HG03439 (cell line): Measurements from ENCODE around the gene ATG2B.

Experiments
- ATAC-seq: cut with Tn5 transposase; IDR thresholded peaks from one replicate; pipeline ENCODE4 v1.9.1; 2021; ENCODE audit warnings: mild to moderate bottlenecking, moderate library complexity; ENCODE audit not compliant: unreplicated experiment

ATG2B gene, protein sequence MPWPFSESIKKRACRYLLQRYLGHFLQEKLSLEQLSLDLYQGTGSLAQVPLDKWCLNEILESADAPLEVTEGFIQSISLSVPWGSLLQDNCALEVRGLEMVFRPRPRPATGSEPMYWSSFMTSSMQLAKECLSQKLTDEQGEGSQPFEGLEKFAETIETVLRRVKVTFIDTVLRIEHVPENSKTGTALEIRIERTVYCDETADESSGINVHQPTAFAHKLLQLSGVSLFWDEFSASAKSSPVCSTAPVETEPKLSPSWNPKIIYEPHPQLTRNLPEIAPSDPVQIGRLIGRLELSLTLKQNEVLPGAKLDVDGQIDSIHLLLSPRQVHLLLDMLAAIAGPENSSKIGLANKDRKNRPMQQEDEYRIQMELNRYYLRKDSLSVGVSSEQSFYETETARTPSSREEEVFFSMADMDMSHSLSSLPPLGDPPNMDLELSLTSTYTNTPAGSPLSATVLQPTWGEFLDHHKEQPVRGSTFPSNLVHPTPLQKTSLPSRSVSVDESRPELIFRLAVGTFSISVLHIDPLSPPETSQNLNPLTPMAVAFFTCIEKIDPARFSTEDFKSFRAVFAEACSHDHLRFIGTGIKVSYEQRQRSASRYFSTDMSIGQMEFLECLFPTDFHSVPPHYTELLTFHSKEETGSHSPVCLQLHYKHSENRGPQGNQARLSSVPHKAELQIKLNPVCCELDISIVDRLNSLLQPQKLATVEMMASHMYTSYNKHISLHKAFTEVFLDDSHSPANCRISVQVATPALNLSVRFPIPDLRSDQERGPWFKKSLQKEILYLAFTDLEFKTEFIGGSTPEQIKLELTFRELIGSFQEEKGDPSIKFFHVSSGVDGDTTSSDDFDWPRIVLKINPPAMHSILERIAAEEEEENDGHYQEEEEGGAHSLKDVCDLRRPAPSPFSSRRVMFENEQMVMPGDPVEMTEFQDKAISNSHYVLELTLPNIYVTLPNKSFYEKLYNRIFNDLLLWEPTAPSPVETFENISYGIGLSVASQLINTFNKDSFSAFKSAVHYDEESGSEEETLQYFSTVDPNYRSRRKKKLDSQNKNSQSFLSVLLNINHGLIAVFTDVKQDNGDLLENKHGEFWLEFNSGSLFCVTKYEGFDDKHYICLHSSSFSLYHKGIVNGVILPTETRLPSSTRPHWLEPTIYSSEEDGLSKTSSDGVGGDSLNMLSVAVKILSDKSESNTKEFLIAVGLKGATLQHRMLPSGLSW (N-terminal part only)

DNA sequence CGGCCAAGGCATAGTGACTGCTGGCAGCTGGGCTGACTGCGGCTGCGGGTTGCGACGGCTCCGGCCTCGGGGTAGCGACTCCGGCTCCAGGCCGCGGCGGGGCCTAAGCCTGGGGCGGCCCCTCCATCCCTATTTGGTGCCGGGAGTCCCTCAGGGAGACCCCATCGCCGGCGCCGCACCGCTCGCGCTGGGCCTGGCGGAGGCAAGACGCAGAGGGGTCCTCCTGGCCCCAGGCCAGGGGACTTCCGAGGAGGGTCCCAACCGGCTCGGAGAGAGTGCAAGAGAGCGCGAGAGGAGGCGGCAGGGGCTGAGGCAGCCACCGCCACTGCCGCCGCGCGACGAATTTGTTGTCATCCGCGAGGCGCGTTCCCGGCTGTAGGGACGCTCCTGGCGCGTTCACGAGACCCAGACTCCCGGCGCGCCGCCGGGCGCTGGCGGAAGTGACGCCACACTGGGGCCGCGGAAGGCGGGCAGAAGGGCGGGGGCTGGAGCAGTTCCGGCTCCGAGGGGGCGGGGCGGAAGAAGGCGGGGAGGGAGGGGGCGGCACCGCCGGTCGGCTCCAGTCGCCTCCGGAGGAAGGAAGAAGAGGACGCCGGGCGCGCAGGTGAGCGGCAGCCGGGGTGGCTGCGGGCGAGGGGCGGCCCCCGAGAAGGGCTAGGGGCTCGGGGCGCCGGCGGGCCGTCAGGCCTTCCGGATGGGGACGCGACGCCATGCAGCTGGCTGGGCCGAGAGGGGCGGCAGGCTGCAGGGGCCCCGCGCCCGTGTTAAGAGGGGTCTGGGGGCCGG lies at the start of gene ATG2B, which contains the start of gene GSKIP:
Gene ATG2B, minus strand, starts transcription at position 377 of the 786 bp plus-strand sequence. Its CDS starts 365 bp downstream, at position 12.
Gene GSKIP, plus strand, starts transcription at position 562 of the 786 bp plus-strand sequence. CDS start 18,722 bp downstream, outside the sequence.
- ATAC-seq, result peak; percentile 80

DNA sequence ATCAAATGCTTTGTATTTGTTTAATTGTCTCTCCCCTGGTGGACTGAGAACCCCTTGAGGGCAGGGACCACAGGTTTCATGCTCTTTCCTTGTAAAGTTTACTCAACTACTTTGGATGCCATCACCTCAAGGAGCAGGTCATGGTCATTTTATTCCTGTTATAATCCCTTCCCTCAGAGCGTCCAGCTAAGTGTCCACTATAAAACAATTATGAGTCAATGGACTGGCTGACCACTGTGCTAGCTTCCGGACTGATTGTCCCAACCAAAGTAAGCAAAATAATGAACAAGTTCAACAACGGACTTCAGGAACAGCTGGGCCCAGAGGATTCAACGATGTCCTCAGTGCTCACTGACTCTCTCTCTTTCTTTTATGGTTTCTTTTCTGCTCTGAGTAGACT lies 47.0 kb upstream of the ATG2B start:
- no peak for ATAC-seq

DNA sequence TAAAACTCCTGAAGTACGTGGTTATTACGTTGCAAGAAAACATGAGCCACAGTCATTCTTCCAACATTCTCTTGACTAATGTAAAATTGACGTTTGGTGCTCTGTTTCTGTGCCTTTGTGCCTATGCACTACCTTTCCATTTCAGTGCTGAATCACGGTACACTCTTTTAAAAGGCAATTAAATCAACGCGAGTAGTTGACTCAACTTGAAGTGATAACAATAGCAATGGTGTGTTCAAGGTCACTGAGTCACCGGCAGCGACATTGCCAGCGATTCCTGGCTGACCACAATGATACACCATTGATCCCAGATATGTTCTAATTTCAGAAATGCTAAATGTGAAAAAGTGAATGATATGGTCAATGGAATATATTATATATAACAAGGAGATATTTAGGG lies 46.6 kb upstream of the ATG2B start:
- ATAC-seq, result no peak

DNA sequence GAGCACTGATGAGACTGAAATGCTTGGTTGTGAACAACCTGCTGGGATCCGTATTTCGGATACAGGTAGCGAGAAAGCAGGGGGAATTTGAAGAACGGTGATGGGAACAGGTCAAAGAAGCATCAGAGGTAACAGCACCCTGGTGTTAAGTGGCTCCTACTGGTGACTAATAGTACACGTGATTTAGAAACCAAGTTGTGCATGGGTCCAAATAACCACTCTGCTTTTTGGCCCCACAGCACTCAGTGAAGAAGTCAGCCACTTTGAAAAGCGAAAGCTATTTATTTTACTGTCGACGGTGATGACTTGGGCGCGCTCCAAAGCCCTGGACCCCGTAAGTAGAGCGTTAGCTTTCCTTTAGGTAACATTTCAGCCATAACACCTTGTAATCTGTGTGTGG lies 45.5 kb upstream of the ATG2B start:
- ATAC-seq, result no peak

DNA sequence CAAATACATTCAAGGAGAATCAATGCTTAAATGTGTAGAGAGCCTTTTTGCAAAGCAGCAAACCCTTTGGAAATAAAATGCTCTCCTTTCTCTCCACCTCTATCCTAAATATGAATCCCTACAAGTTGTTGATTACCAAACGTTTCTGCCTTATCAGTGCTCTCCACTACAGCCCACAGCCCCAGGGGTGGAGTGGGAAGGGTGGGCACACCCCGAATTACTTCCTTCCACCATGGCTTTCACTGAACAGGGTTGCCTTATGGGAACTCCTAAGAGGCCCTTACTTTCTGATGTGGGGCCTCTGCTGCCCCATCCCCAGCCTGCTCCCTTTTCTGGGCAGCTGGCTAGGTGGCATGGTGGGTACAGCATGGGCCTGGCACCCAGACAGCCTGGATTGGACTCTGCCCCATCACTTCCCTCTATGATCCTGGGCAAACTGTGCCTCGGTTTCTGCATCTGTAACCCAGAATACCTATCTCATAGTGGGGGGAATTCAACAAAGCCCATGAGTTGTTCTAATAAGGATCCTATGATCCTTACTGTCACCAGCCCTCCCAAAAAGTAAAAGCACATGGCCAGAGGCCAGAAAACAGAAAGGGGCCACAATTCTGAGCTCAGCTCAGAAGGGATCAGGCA lies 44.9 kb upstream of the ATG2B start:
- ATAC-seq, result no peak

DNA sequence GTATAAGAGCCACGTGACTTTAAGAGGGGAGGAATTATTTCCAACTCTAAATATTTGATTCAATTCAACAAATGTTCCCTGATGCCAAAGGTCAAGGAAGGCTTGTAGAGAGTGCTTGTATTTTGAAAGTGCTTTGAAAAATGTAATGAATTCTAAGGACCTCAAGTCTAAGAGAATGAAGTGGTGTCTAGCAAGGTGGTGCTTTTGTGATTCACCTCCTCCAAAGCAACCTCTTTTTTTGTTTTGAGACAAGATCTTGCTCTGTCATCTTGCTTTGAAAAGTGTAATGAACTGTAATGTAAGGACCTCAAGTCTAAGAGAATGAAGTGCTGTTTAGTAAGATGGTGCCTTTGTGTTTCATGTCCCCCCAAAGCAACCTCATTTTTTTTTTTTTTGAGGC lies 42.5 kb upstream of the ATG2B start:
- ATAC-seq, result no peak

DNA sequence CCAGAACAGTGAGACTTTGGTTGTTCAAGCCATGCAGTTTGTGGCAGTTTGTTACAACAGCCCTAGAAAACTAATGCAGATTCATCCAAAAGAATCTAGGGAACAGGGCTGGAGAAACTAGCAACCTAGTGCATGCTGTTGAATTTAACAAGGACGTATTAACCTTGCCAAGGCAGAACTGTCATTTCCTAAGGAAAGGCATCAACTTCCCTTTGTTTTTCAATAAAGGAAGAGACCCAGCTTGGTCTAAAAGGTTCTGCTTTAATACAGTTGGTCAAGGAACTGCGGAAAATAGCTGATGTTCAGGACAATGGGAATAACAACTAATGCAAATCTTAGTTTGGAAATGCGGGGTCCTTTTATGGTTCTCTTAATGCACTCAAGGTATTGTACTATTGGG lies 40.3 kb upstream of the ATG2B start:
- no peak for ATAC-seq

DNA sequence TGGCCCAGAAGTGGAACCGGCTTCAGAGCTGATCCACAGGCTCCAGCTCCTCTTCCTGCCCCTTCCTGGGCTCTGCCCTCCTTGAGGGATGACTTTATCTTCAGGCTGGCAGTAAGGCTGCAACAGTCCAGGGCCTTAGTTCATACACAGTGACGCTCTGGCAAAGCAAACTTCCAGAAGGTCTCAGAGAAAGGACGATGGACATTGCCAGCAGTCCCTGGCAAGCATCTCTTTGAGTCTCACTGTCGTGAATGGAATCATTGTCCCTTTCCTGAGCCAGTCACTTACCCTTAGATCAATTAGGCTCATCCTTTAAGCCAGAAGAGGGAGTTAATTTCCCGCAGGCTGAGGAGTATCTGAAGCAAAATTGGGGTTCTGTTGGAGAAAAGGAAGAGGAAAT lies 37.4 kb upstream of the ATG2B start:
- no peak for ATAC-seq

DNA sequence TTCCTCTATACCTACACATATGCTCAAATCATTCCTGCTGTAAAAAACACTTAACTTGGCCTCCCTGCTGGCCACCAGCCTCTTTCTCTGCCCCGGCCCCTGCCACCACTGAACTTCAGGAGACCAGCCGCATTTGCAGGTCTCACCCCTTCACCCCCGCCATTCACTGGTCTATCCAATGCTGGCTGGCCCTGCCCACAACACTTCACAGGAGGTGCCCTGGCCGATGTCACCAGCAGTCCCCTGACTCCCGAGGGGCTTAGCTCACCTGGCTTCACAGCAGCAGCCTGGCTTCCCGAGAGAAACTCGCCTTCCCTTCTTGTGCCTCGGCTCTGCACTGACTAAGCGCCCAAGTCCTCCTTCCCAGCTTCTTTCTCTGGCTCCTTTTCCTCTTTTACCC lies 36.3 kb upstream of the ATG2B start:
- ATAC-seq, result no peak

DNA sequence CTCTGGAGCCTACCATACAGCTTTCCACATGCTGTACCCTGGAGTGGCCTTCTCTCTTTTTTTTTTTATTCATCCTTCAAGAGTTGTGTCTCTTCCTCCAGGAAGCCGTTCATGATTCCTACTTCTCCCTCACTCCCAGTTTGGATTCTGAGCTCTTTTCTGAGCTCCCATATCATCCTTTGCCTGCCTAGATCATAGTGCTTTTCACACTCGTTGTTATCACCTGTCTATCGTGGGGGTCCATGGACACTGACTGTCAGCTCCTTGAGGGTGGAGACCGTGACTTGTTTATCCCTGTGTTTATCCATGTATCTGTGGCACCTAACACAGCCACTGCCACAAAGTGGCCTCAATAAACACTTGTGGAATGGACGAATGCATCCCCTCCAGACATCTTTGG lies 35.8 kb upstream of the ATG2B start:
- no peak for ATAC-seq

DNA sequence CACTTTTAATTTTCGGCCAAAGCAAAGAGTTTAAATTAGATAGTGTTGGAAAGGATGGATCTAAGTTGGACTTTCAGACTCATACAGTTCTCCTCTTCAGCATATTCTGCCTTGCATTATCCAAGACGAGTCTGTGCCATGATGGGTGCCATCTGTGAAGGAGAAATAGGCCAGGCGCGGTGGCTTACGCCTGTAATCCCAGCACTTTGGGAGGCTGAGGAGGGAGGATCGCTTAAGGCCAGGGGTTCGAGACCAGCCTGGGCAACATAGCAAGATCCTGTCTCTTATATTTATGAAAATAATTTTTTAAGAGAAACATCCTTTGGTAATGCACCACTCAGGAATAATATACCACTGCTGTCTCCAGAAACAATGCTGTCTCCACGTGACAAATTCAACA lies 35.3 kb upstream of the ATG2B start:
- ATAC-seq, result no peak

DNA sequence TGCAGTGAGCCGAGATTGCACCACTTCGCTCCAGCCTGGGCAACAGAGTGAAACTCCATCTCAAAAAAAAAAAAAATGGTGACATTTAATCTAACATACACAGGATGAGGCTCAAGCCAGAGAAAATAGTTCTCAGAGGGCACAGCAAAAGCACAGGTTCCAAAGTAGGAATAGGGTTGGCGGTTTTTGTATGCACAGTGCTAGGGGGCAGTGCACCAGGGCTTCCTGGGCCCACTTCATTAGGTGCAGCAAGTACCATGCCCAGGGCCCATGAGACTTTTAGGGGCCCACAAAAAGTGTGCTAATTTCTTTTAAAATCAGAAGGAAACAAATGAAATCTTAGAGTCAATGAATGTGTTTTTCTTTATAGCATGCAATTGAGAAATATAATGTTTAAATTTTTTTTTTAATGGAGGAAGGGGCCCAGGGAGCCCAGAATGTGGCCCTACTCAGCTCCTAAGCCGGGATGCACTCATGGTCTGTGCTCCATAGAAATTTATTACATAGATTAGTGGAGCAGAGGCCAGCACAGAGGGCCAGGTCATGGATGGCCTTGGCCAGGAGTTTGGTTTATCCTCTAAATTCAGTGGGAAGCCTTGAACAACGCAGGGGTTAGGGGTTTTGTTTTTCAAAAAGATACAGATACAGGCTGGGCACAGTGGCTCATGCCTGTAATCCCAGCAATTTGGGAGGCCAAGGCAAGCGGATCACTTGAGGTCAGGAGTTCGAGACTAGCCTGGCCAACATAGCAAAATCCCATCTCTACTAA lies 31.1 kb upstream of the ATG2B start:
- no peak for ATAC-seq

DNA sequence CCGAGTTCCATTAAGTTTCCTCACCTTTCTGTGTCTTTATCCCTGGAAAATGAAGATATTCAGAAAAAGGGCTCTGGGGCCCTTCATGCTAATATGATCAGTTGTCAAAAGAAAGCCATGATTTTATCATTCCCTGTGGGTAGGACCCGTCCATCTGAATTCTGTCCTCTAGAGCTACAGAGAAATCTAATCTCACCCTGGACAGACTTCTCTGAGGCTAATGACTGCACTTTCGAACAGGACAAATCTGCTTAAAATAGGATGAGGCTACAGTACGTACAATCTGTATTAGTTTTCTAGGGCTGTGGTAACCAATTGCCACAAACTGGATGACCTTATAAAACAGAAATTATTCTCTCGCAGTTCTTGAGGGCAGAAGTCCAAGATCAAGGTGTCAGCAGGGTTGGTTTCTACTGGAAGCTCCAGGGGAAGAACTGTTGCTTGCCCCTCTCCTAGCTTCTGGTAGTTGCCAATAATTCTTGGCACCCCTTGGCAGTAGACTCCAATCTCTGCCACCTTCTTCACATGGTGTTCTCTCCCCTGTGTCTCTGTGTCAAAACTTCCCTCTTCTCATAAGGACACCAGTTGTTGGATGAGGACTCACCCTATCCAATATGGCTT lies 30.0 kb upstream of the ATG2B start:
- no peak for ATAC-seq

DNA sequence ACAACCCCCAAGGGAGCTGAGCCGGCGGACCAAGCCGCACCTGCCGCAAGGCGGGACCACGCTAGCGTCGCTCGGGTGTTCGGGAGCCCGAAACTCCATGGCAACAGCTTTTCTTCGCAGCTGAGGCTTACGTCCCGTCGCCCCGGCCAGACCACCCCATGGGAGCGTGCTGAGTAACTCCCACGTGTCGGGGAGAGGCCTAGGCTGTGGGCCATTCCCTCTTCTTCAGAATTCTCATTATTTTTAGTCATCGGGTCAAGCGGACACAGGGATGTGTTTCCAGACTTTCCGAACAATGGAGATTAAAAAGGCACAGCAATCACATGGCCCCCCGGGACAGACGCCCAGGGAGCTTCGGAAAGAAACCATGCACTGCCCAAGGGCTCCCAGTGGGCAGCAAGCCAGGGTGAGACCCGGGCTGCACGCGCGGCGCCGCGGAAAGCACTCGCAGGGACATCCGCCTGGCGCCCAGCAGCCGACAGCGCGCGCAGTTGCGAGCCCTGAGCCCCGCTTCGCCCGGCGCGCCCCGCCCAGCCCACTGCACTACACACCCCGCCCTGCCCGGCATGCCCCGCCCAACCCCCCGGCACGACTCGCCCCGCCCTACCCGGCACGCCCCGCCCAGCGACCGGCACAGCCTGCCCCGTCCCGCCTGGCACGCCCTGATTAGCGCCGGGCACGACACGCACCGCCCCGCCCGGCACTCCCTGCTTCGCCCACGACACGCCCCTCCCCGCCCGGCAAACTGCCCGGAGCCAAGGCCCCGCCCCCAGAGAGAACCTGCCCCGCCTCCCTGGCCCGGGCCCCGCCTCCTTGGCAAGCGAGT lies 28.4 kb upstream of the ATG2B start:
- peak; percentile 87 for ATAC-seq

DNA sequence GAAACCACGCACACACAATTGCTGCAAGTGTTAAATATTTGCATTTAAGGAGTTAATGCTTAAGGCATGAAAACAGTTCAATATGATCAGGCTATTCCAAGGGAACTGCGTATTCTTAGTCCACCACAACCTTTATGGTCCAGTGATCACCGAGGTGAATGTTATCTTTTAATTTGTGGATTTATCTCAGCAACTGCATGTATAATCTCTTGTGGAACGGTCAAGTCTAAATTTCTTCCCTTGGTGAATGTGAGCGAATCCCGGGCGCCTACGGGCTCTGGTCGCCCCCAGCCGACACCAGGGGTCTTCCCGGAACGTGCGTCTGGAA lies 27.8 kb upstream of the ATG2B start:
- no peak for ATAC-seq

DNA sequence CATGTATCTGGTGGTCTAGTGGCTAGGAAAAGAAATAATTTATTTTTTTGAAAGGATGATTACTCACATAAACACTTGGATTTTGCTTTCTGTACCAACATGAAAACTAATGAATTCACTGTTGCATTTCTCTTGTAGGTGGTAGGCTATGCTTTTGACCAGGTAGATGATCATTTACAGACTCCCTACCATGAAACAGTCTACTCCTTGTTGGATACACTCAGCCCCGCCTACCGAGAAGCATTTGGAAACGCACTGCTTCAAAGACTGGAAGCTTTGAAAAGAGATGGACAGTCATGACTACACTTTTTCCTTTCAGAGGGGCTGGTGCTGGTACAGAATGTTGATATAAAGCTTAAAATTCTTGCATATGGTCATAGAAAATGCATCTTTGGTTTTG lies 22.2 kb upstream of the ATG2B start:
- ATAC-seq, result no peak

DNA sequence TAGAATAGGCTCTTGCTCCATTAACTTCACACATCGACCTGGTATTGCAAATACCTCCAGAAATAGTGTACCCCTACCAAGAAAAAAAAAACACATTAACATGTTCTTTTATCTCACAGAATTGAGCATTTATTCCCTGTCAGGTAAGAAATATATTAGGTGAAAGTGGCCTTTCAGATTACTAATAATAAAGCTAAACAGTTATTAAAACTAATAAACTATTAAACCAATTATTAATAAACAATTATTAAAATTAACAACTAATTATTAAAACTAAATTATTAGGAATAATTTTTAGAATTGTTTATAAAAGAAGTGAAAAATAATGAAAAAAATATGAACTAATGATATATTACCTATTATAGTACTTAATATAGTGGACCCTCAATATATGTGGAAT lies 21.6 kb upstream of the ATG2B start:
- ATAC-seq, result no peak

DNA sequence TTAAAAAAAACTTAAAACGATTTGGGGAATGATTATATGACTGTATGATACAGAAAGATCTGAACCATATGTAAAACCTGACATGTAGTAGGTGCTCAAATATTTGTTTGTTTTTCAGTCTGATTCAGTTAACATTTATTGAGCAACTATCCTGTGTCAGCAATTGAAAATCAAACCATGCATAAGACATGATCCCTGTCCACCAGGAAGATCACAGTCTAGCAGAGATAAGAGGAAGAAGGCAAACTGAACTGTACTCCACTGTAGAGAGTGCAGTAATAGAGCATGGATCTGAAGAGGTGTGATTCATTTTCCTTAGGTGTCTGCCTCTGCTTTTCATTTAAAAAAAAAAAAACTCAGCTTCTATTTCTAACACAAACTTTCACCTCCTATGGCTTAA lies 20.9 kb upstream of the ATG2B start:
- no peak for ATAC-seq
